A549 treated with Hydrocortisone at 1 μM for 4 hours (cell line): Measurements from ENCODE around the gene OR1Q1. TPM values are rescaled to one million over a fixed set of nuclear protein-coding genes. Genes with fewer than 3 reads are reported as not detected.

Experiments used
- total RNA-seq: library from RNA; stranded (reverse); fragments of 200-300 nt; extraction: Qiagen RNA extraction; gene quantifications from 5 replicates; pipeline ENCODE4 v1.2.3, GENCODE V29; 2022

Gene OR1Q1
- total RNA-seq = not detected in 5 replicates

GRCh38 chr9:122614362-122614761 lies at the start of gene OR1Q1:
OR1Q1 (plus strand) TSS chr9:122614738; CDS start chr9:122614738, 0 bp downstream.

GRCh38 chr9:122583284-122583683 lies 31.3 kb upstream of the OR1Q1 start, which contains the start of gene OR1L8:
OR1L8 (minus strand) TSS chr9:122583384; CDS start chr9:122568477, 14,907 bp downstream.

GRCh38 chr9:122657527-122657926 lies 43.0 kb downstream of the OR1Q1 start, which contains the start of gene OR1B1:
OR1B1 (minus strand) TSS chr9:122657627.

GRCh38 chr9:122661416-122661815 lies 46.9 kb downstream of the OR1Q1 start, which contains the start of gene OR1L1:
OR1L1 (plus strand) TSS chr9:122661716; CDS start chr9:122661716, 0 bp downstream.

Other genes starting within 250 kb of the OR1Q1 start
- gene PTGS1, start 243.7 kb upstream of the OR1Q1 start, total RNA-seq = 1.5 to 1.8 TPM (median 1.5 TPM) in 5 replicates
- gene OR1J1, start 136.8 kb upstream of the OR1Q1 start, total RNA-seq = not detected in 5 replicates
- not detected in 5 replicates for gene OR1J2, start 103.9 kb upstream of the OR1Q1 start, total RNA-seq
- not detected in 5 replicates for gene OR1J4, start 95.6 kb upstream of the OR1Q1 start, total RNA-seq
- not detected in 5 replicates for gene OR1N1, start 87.4 kb upstream of the OR1Q1 start, total RNA-seq
- gene OR1N2, start 61.6 kb upstream of the OR1Q1 start, total RNA-seq = not detected in 5 replicates
- not detected in 5 replicates for gene OR1L8, start 31.4 kb upstream of the OR1Q1 start, total RNA-seq
- gene OR1B1, start 42.9 kb downstream of the OR1Q1 start, total RNA-seq = not detected in 5 replicates
- gene OR1L1, start 47.0 kb downstream of the OR1Q1 start, total RNA-seq = not detected in 5 replicates
- not detected in 5 replicates for gene OR1L3, start 60.4 kb downstream of the OR1Q1 start, total RNA-seq
- gene OR1L4, start 109.3 kb downstream of the OR1Q1 start, total RNA-seq = not detected in 5 replicates
- gene OR1L6, start 127.6 kb downstream of the OR1Q1 start, total RNA-seq = not detected in 5 replicates
- not detected in 5 replicates for gene OR5C1, start 174.2 kb downstream of the OR1Q1 start, total RNA-seq
- not detected in 5 replicates for gene OR1K1, start 185.4 kb downstream of the OR1Q1 start, total RNA-seq
- 14.3 to 18.9 TPM (median 16.5 TPM) in 5 replicates for gene PDCL, start 213.8 kb downstream of the OR1Q1 start, total RNA-seq